HEK293 (cell line): ENCODE measurements around the gene AKAP12.
A peak's percentile ranks its signal among the peaks of the same experiment; 100 is the strongest.

Source experiments
- CTCF ChIA-PET: fragments of 350-600 bp; formaldehyde crosslinking; extraction: SDS; loops from one replicate; lab custom pipeline; 2021; ENCODE audit warnings: antibody characterized with exemption; lab: Yijun Ruan, JAX
- POLR2A ChIA-PET: fragments of 300-600 bp; formaldehyde crosslinking; extraction: SDS; loops from one replicate; lab custom pipeline; 2020; ENCODE audit warnings: antibody characterized with exemption, inconsistent platforms; lab: Yijun Ruan, JAX
- H3K27ac ChIP-seq: fragments of 200-500 bp; sonication (Bioruptor generic); 2 replicates; pipeline ENCODE4 v1.5.1; 2014; ENCODE audit warnings: low read depth, low read length, control low read depth, inconsistent platforms; ENCODE audit errors: extremely low read depth
- H3K36me3 ChIP-seq, 2 experiments: fragments of 200-500 bp in 1 of 2; sonication (Bioruptor generic) in 1 of 2; 1 replicate in 1 of 2; 2 replicates in 1 of 2; pipeline ENCODE4 v1.5.1; 2014 to 2017; ENCODE audit warnings: inconsistent platforms in 2 of 2, low read length in 2 of 2; ENCODE audit not compliant: control insufficient read depth in 2 of 2, insufficient read depth in 1 of 2
- H3K4me1 ChIP-seq: fragments of 200-500 bp; sonication (Bioruptor generic); 2 replicates; pipeline ENCODE4 v1.5.1; 2014; ENCODE audit warnings: mild to moderate bottlenecking, low read length, inconsistent platforms; ENCODE audit not compliant: control insufficient read depth, insufficient read depth
- H3K4me3 ChIP-seq: 2 replicates; pipeline ENCODE4 v1.5.1; 2011; ENCODE audit warnings: low read depth, mild to moderate bottlenecking, control low read depth, low read length, moderate library complexity
- H3K9me3 ChIP-seq: fragments of 200-500 bp; sonication (Bioruptor generic); 2 replicates; pipeline ENCODE4 v1.5.1; 2014; ENCODE audit warnings: low read depth, low read length, inconsistent platforms; ENCODE audit not compliant: control insufficient read depth, insufficient read depth
- GLI4 ChIP-seq: fragments of 450-650 bp; formaldehyde crosslinking; IDR thresholded peaks from 2 replicates; pipeline ENCODE4 v1.5.1; 2016; ENCODE audit warnings: missing biosample characterization, missing genetic modification characterization
- HOXD13 ChIP-seq: sonication (generic); formaldehyde crosslinking; IDR thresholded peaks from 2 replicates; pipeline ENCODE4 v1.8.0; 2022; ENCODE audit warnings: missing genetic modification reagents, borderline replicate concordance
- IKZF3 ChIP-seq: fragments of 450-650 bp; IDR thresholded peaks from 2 replicates; pipeline ENCODE4 v1.5.0; 2018; ENCODE audit warnings: missing biosample characterization, mild to moderate bottlenecking, missing genetic modification characterization, moderate library complexity
- KLF1 ChIP-seq: fragments of 450-650 bp; formaldehyde crosslinking; IDR thresholded peaks from 2 replicates; pipeline ENCODE4 v1.5.1; 2016; ENCODE audit warnings: missing biosample characterization, missing genetic modification characterization
- KLF10 ChIP-seq: fragments of 450-650 bp; IDR thresholded peaks from 2 replicates; pipeline ENCODE4 v1.5.1; 2018; ENCODE audit warnings: missing biosample characterization, mild to moderate bottlenecking, missing genetic modification characterization
- KLF8 ChIP-seq: fragments of 450-650 bp; formaldehyde crosslinking; IDR thresholded peaks from 2 replicates; pipeline ENCODE4 v1.5.1; 2016; ENCODE audit warnings: missing biosample characterization, missing genetic modification characterization
- MZF1 ChIP-seq: fragments of 450-650 bp; formaldehyde crosslinking; IDR thresholded peaks from 2 replicates; pipeline ENCODE4 v1.5.1; 2017; ENCODE audit warnings: missing biosample characterization, missing genetic modification characterization, borderline replicate concordance
- RBAK ChIP-seq: fragments of 450-650 bp; formaldehyde crosslinking; IDR thresholded peaks from 2 replicates; pipeline ENCODE4 v1.5.1; 2016; ENCODE audit warnings: missing biosample characterization, missing genetic modification characterization
- SCRT2 ChIP-seq: fragments of 450-650 bp; formaldehyde crosslinking; IDR thresholded peaks from 2 replicates; pipeline ENCODE4 v1.5.1; 2016; ENCODE audit warnings: missing biosample characterization, missing genetic modification characterization
- SP2 ChIP-seq: fragments of 450-650 bp; formaldehyde crosslinking; IDR thresholded peaks from 2 replicates; pipeline ENCODE4 v1.5.1; 2016; ENCODE audit warnings: missing biosample characterization, missing genetic modification characterization
- TCF7L2 ChIP-seq: IDR thresholded peaks from 2 replicates; pipeline ENCODE4 v1.6.1; 2011; ENCODE audit warnings: low read depth, mild to moderate bottlenecking, inconsistent platforms, low read length, moderate library complexity, borderline replicate concordance
- TRIM28 ChIP-seq: IDR thresholded peaks from 2 replicates; pipeline ENCODE4 v1.6.1; 2011; ENCODE audit warnings: low read length, control low read depth, borderline replicate concordance
- ZBTB20 ChIP-seq: fragments of 450-650 bp; formaldehyde crosslinking; IDR thresholded peaks from 2 replicates; pipeline ENCODE4 v1.5.1; 2016; ENCODE audit warnings: missing biosample characterization, missing genetic modification characterization
- ZBTB21 ChIP-seq: fragments of 450-650 bp; formaldehyde crosslinking; IDR thresholded peaks from 2 replicates; pipeline ENCODE4 v1.5.1; 2017; ENCODE audit warnings: missing biosample characterization, missing genetic modification characterization
- ZFP3 ChIP-seq: fragments of 450-650 bp; formaldehyde crosslinking; IDR thresholded peaks from 2 replicates; pipeline ENCODE4 v1.5.1; 2016; ENCODE audit warnings: low read depth, missing biosample characterization, missing genetic modification characterization
- ZNF10 ChIP-seq: fragments of 450-650 bp; formaldehyde crosslinking; IDR thresholded peaks from 2 replicates; pipeline ENCODE4 v1.5.1; 2017; ENCODE audit warnings: missing biosample characterization, missing genetic modification characterization
- ZNF112 ChIP-seq: fragments of 450-650 bp; formaldehyde crosslinking; IDR thresholded peaks from 2 replicates; pipeline ENCODE4 v1.5.0; 2017; ENCODE audit warnings: missing biosample characterization, missing genetic modification characterization
- ZNF202 ChIP-seq: fragments of 450-650 bp; formaldehyde crosslinking; IDR thresholded peaks from 2 replicates; pipeline ENCODE4 v1.5.1; 2016; ENCODE audit warnings: missing biosample characterization, missing genetic modification characterization, borderline replicate concordance
- ZNF248 ChIP-seq: fragments of 450-650 bp; formaldehyde crosslinking; IDR thresholded peaks from 2 replicates; pipeline ENCODE4 v1.5.1; 2017; ENCODE audit warnings: missing biosample characterization, missing genetic modification characterization
- ZNF302 ChIP-seq: fragments of 450-650 bp; formaldehyde crosslinking; IDR thresholded peaks from 2 replicates; pipeline ENCODE4 v1.5.1; 2016; ENCODE audit warnings: missing biosample characterization, missing genetic modification characterization, low read depth
- ZNF335 ChIP-seq: fragments of 450-650 bp; formaldehyde crosslinking; conservative IDR thresholded peaks from 2 replicates; pipeline ENCODE4 v1.5.1; 2016; ENCODE audit warnings: missing biosample characterization, missing genetic modification characterization
- ZNF416 ChIP-seq: fragments of 450-650 bp; formaldehyde crosslinking; IDR thresholded peaks from 2 replicates; pipeline ENCODE4 v1.5.1; 2016; ENCODE audit warnings: missing biosample characterization, missing genetic modification characterization
- ZNF555 ChIP-seq: fragments of 450-650 bp; formaldehyde crosslinking; conservative IDR thresholded peaks from 2 replicates; pipeline ENCODE4 v1.5.1; 2017; ENCODE audit warnings: missing biosample characterization, mild to moderate bottlenecking, missing genetic modification characterization, inconsistent platforms
- ZNF571 ChIP-seq: fragments of 450-650 bp; formaldehyde crosslinking; IDR thresholded peaks from 2 replicates; pipeline ENCODE4 v1.5.0; 2017; ENCODE audit warnings: missing biosample characterization, missing genetic modification characterization
- ZNF600 ChIP-seq: fragments of 450-650 bp; formaldehyde crosslinking; IDR thresholded peaks from 2 replicates; pipeline ENCODE4 v1.5.1; 2016; ENCODE audit warnings: missing biosample characterization, missing genetic modification characterization
- ZNF777 ChIP-seq: fragments of 450-650 bp; formaldehyde crosslinking; IDR thresholded peaks from 2 replicates; pipeline ENCODE4 v1.5.1; 2017; ENCODE audit warnings: missing biosample characterization, missing genetic modification characterization, borderline replicate concordance
- ZNF792 ChIP-seq: fragments of 450-650 bp; formaldehyde crosslinking; IDR thresholded peaks from 2 replicates; pipeline ENCODE4 v1.5.1; 2016; ENCODE audit warnings: missing biosample characterization, missing genetic modification characterization
- ZNF830 ChIP-seq: fragments of 450-650 bp; IDR thresholded peaks from 2 replicates; pipeline ENCODE4 v1.5.0; 2018; ENCODE audit warnings: missing biosample characterization, missing genetic modification characterization, low read depth, mild to moderate bottlenecking, moderate library complexity
- ZSCAN16 ChIP-seq: fragments of 450-650 bp; formaldehyde crosslinking; IDR thresholded peaks from 2 replicates; pipeline ENCODE4 v1.5.1; 2016; ENCODE audit warnings: missing biosample characterization, missing genetic modification characterization
- ZXDB ChIP-seq: fragments of 450-650 bp; formaldehyde crosslinking; IDR thresholded peaks from 2 replicates; pipeline ENCODE4 v1.5.1; 2016; ENCODE audit warnings: missing biosample characterization, missing genetic modification characterization
- TF ChIP-seq, protein P1 (sequence below): IDR thresholded peaks from 2 replicates; pipeline ENCODE4 v1.6.1; 2011; ENCODE audit warnings: mild to moderate bottlenecking, low read depth, low read length, borderline replicate concordance
- TF ChIP-seq, protein P2 (sequence below): fragments of 450-650 bp; formaldehyde crosslinking; IDR thresholded peaks from 2 replicates; pipeline ENCODE4 v1.5.1; 2016; ENCODE audit warnings: missing biosample characterization, missing genetic modification characterization, low read depth
- TF ChIP-seq, protein P3 (sequence below): fragments of 450-650 bp; formaldehyde crosslinking; IDR thresholded peaks from 2 replicates; pipeline ENCODE4 v1.5.1; 2016; ENCODE audit warnings: missing biosample characterization, missing genetic modification characterization
- TF ChIP-seq, protein P4 (sequence below): fragments of 450-650 bp; formaldehyde crosslinking; IDR thresholded peaks from 2 replicates; pipeline ENCODE4 v1.5.1; 2016; ENCODE audit warnings: missing biosample characterization, missing genetic modification characterization

Gene AKAP12

DNA sequence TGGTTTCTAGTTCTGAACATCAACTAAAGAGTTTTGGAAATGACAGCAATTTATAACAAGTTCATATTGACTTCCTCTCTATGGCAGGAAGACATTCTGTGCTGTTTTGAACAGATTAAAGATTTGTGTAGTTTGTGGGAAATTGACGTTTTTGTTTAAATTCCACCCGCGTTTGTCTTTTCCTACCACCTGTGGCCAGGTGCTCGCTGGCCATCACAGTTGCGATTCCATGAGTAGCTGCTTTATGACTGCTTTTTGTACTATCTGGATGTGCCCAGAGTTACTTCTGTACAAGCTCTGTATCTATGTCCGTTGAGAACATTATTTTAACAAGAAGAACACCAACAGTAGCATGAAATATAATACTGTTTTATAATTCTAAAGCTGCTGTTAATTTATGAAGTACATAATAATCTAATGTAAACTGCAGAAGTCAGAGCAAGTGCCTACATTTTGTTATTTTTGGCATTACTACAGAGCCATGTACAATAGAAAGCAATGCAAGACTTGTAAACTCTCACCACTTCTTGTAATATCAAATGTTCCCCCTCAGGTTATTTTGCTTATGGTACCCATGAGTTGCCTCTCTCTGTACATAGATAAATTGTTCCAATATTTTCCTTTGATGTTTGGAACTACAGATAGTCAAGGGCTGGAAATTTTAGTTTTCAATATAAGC, 118.1 kb downstream of the AKAP12 start (continued):
- TF ChIP-seq SP2 (tag by site-specific recombination) (peak; percentile 17; the same call in 1 of the 2 replicates), ZNF555 (tag by site-specific recombination) (no peak), ZSCAN16 (no peak), ZNF416 (tag by site-specific recombination) (no peak), GLI4 (tag by site-specific recombination) (no peak), ZNF112 (tag by site-specific recombination) (no peak), KLF1 (tag by site-specific recombination) (no peak), ZBTB20 (tag by site-specific recombination) (no peak), ZNF777 (tag by site-specific recombination) (no peak), ZNF202 (no peak), MZF1 (peak; percentile 63), IKZF3 (tag by site-specific recombination) (peak; percentile 74), KLF8 (peak; percentile 82), KLF10 (tag by site-specific recombination) (peak; percentile 78), SCRT2 (tag by site-specific recombination) (peak; percentile 52; the same call in 1 of the 2 replicates), ZXDB (peak; percentile 83), HOXD13 (CRISPR knock-in tag) (peak; percentile 64), ZNF600 (tag by site-specific recombination) (no peak), ZNF248 (tag by site-specific recombination) (no peak), TRIM28 (no peak; the same call in 1 of the 2 replicates), ZNF10 (peak; percentile 52), ZNF302 (no peak)
- TF ChIP-seq, protein P1, sequence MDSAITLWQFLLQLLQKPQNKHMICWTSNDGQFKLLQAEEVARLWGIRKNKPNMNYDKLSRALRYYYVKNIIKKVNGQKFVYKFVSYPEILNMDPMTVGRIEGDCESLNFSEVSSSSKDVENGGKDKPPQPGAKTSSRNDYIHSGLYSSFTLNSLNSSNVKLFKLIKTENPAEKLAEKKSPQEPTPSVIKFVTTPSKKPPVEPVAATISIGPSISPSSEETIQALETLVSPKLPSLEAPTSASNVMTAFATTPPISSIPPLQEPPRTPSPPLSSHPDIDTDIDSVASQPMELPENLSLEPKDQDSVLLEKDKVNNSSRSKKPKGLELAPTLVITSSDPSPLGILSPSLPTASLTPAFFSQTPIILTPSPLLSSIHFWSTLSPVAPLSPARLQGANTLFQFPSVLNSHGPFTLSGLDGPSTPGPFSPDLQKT = no peak
- TF ChIP-seq, protein P2, sequence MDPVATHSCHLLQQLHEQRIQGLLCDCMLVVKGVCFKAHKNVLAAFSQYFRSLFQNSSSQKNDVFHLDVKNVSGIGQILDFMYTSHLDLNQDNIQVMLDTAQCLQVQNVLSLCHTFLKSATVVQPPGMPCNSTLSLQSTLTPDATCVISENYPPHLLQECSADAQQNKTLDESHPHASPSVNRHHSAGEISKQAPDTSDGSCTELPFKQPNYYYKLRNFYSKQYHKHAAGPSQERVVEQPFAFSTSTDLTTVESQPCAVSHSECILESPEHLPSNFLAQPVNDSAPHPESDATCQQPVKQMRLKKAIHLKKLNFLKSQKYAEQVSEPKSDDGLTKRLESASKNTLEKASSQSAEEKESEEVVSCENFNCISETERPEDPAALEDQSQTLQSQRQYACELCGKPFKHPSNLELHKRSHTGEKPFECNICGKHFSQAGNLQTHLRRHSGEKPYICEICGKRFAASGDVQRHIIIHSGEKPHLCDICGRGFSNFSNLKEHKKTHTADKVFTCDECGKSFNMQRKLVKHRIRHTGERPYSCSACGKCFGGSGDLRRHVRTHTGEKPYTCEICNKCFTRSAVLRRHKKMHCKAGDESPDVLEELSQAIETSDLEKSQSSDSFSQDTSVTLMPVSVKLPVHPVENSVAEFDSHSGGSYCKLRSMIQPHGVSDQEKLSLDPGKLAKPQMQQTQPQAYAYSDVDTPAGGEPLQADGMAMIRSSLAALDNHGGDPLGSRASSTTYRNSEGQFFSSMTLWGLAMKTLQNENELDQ (tag by site-specific recombination) = no peak

DNA sequence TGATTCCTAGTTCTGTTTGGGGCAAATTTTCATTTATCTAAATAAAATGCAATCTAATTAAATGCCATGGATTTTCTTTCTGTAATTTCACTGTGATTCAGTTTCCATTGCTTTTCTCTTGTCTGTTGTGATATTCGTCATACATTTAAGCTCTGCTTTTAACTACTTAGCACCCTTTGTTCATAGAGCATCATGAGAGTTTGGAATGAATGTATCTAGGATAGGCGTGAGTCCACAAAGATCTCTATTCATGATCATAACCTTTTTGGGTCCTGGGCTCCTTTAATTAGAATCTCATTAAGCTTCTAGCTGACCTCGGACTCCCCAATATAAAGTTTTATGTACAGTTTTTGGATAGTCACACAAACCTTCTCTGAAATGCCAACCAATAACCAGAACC, 118.7 kb downstream of the AKAP12 start:
- TF ChIP-seq, protein P3, sequence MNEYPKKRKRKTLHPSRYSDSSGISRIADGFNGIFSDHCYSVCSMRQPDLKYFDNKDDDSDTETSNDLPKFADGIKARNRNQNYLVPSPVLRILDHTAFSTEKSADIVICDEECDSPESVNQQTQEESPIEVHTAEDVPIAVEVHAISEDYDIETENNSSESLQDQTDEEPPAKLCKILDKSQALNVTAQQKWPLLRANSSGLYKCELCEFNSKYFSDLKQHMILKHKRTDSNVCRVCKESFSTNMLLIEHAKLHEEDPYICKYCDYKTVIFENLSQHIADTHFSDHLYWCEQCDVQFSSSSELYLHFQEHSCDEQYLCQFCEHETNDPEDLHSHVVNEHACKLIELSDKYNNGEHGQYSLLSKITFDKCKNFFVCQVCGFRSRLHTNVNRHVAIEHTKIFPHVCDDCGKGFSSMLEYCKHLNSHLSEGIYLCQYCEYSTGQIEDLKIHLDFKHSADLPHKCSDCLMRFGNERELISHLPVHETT (tag by site-specific recombination) = no peak
- no peak for TF ChIP-seq ZNF830 (tag by site-specific recombination)
- TF ChIP-seq TCF7L2 = no peak
- TF ChIP-seq ZBTB21 = no peak
- no peak for TF ChIP-seq ZNF571
- TF ChIP-seq ZFP3 = no peak
- no peak for TF ChIP-seq RBAK (tag by site-specific recombination)
- no peak for TF ChIP-seq ZNF792 (tag by site-specific recombination)
- TF ChIP-seq ZNF302 = no peak
- TF ChIP-seq ZNF335 (tag by site-specific recombination) = no peak
- TF ChIP-seq, protein P4, sequence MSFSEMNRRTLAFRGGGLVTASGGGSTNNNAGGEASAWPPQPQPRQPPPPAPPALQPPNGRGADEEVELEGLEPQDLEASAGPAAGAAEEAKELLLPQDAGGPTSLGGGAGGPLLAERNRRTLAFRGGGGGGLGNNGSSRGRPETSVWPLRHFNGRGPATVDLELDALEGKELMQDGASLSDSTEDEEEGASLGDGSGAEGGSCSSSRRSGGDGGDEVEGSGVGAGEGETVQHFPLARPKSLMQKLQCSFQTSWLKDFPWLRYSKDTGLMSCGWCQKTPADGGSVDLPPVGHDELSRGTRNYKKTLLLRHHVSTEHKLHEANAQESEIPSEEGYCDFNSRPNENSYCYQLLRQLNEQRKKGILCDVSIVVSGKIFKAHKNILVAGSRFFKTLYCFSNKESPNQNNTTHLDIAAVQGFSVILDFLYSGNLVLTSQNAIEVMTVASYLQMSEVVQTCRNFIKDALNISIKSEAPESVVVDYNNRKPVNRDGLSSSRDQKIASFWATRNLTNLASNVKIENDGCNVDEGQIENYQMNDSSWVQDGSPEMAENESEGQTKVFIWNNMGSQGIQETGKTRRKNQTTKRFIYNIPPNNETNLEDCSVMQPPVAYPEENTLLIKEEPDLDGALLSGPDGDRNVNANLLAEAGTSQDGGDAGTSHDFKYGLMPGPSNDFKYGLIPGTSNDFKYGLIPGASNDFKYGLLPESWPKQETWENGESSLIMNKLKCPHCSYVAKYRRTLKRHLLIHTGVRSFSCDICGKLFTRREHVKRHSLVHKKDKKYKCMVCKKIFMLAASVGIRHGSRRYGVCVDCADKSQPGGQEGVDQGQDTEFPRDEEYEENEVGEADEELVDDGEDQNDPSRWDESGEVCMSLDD (tag by site-specific recombination) = no peak
- CTCF ChIA-PET = interaction anchor here (0.5 to 3.0 kb wide), 7 partner anchors 12 to 344 kb away, joined by 3 to 11 read pairs (median 3); no protein-coding TSS in a partner anchor
- POLR2A ChIA-PET = interaction anchor here (0.7 to 2.2 kb wide), 3 partner anchors 9 to 32 kb away, joined by 3 to 9 read pairs (median 3); no protein-coding TSS in a partner anchor

More for the DNA sequence above, 118.7 kb downstream of the AKAP12 start:
- Histone ChIP-seq H3K4me3 (no peak overlapping the region), H3K9me3 (no peaks in the 10 kb centered on the region), H3K36me3 (peaks cover 0 to 28% of the 10 kb centered on the region in 2 experiments), H3K4me1 (peaks cover 10% of the 10 kb centered on the region), H3K27ac (no peak overlapping the region)
